ENCODE measurements around the gene HSPB1.

Gene HSPB1

DNA sequence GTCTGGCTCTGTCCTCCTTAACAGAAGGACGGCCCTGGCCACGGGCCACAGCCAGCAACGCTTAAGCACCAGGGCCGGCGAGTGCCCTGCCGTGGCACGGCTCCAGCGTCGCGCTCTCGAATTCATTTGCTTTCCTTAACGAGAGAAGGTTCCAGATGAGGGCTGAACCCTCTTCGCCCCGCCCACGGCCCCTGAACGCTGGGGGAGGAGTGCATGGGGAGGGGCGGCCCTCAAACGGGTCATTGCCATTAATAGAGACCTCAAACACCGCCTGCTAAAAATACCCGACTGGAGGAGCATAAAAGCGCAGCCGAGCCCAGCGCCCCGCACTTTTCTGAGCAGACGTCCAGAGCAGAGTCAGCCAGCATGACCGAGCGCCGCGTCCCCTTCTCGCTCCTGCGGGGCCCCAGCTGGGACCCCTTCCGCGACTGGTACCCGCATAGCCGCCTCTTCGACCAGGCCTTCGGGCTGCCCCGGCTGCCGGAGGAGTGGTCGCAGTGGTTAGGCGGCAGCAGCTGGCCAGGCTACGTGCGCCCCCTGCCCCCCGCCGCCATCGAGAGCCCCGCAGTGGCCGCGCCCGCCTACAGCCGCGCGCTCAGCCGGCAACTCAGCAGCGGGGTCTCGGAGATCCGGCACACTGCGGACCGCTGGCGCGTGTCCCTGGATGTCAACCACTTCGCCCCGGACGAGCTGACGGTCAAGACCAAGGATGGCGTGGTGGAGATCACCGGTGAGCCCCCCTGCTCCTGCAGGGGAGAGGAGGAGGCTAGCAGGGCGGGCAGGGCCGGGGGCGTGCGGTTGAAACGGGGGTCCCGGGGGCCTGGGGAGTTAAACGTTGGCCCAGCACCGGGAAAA lies at the start of gene HSPB1:
HSPB1 (plus strand) TSS at position 327 of the 855 bp plus-strand sequence; CDS start at position 367, 40 bp downstream.
- H3K27ac ChIP-seq, result peak within 1 kb of the TSS; percentile 99
- TF ChIP-seq ZFX (IDR thresholded peaks at IDR 0.05), result peak; percentile 61; the same call in 1 of the 2 replicates
- TF ChIP-seq, protein P1, sequence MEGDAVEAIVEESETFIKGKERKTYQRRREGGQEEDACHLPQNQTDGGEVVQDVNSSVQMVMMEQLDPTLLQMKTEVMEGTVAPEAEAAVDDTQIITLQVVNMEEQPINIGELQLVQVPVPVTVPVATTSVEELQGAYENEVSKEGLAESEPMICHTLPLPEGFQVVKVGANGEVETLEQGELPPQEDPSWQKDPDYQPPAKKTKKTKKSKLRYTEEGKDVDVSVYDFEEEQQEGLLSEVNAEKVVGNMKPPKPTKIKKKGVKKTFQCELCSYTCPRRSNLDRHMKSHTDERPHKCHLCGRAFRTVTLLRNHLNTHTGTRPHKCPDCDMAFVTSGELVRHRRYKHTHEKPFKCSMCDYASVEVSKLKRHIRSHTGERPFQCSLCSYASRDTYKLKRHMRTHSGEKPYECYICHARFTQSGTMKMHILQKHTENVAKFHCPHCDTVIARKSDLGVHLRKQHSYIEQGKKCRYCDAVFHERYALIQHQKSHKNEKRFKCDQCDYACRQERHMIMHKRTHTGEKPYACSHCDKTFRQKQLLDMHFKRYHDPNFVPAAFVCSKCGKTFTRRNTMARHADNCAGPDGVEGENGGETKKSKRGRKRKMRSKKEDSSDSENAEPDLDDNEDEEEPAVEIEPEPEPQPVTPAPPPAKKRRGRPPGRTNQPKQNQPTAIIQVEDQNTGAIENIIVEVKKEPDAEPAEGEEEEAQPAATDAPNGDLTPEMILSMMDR (conservative IDR thresholded peaks at IDR 0.05), result no peak

DNA sequence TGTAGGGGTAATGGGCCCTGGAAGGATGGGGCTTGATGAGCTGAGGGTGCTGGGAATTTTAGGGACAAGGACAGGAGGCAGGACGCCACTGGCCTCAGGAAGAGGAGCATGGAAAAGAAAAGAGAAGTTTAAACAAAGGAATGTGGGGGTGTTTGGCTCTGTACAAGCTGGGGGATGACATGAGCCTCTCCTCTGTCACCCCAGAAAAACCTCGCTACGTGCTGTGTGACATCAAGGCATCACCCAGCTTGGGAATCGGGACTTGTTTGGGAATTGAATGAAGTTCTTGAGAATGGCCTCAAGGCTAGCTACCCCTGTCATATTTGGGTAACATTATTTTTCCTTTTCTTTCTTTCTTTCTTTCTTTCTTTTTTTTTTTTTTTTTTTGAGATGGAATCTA lies 47.7 kb upstream of the HSPB1 start:
- H3K27ac ChIP-seq, result no peak overlapping the region

DNA sequence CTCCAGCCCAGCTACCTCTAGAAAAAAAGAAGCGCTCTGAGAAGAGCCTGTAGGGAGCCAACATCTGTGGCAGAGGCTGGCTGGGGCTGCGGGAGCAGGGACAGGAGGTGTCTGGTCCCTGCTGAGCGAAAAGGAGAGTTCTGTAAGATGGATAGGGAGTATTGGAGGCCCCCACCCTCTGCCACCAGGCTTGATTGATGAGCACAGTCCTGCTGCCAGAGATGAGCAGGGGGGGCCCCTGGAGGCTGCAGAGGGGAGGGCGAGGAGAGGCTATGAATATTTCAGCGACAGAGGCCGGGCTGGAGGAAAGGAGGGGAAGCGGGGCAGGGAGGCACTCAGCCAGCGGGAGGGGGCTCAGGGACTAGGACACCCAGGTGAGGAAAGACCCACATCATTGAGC lies 44.5 kb upstream of the HSPB1 start:
- no peak for TF ChIP-seq ZFX (IDR thresholded peaks at IDR 0.05)
- TF ChIP-seq, protein P1 (conservative IDR thresholded peaks at IDR 0.05), result no peak
- no peak overlapping the region for H3K27ac ChIP-seq

More for the DNA sequence above, 47.7 kb upstream of the HSPB1 start:
- no peak for TF ChIP-seq ZFX (IDR thresholded peaks at IDR 0.05)
- TF ChIP-seq, protein P1 (conservative IDR thresholded peaks at IDR 0.05), result no peak

DNA sequence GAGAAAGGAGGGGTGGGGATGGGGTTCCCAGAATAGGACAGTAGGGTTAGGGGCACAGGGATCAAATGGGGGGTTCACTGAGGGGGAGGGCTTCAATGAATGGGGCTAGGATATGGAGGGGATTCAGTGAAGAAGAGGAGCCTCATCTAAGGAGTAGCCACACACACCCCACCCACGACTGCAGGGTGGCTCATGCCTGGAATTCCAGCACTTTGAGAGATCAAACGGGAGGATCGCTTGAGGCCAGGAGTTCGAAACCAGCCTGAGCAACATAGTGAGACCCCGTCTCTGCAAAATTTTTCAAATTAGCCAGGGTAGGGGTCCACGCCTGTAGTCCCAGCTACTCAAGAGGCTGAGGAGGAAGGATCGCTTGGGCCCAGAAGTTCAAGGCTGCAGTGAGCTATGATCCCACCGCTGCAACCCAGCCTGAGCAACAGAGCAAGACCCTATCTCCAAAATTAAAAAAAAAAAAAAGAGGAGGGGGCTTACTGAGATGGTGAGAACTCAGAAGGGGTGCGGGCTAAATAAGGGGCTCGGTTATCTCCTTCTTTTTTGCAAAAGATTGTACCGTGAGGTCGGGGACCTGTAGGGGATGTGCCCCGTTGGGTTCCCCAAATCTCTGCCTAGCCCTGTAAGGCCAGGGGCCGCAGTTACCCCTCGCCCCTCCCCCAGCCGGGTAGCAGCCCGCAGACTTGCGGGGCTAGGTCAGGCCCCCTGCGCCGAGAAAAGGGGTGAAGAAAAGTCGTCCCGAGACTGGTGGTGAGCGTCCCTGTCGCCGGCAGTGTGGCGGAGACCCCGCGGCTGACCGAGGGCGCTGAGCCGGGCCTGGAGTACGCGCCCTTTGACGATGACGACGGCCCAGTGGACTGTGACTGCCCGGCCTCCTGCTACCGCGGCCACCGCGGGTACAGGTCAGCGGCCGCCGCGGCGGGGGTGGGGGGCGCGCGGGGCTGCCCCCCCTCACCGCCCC lies 43.1 kb upstream of the HSPB1 start:
- TF ChIP-seq, protein P1 (conservative IDR thresholded peaks at IDR 0.05), result no peak
- no peak for TF ChIP-seq ZFX (IDR thresholded peaks at IDR 0.05)
- H3K27ac ChIP-seq, result no peak overlapping the region

DNA sequence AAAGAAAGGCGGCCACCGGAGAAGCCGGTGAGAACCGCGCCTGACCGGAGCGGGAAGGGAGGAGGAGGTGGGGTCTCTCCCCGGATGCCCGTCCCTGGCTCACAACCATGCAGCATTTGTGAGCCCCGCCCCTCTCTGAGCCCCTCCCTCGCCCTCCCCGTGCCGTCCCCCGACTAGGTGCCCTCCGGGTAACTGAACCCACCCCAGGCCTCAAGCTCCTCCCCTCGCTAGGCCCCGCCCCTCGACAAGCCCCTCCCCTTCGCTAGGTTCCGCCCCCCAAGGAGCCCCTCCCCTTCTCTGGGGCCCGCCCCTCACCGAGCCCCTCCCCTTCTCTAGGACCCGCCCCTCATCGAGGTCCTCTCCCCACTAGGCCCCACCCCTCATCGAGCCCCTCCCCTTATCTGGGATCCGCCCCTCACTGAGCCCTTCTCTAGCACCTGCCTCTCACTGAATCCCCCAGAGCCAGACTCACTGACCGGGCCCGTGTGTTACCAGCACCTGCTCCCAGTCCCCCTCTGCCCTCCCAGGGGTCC lies 42.2 kb upstream of the HSPB1 start:
- TF ChIP-seq, protein P1 (conservative IDR thresholded peaks at IDR 0.05), result no peak
- TF ChIP-seq ZFX (IDR thresholded peaks at IDR 0.05), result no peak
- no peak overlapping the region for H3K27ac ChIP-seq

DNA sequence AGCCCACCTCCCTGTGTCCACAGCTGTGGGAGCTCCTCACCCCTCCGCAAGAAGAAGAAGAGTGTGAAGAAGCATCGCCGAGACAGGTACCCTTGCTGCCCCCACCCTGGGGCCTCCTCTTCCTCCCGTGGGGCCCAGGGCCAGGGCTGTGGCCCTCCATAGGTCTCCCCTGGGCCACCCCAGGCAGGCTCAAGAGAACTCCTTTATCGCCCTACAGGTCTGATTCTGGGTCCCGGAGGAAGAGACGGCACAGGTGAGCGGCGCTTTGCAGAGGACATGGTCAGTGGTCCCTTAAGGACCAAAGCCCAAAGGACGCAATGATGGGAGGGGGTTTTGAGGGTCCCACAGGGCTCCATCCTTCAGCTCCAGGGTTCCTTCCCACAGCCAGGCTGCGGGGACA lies 41.1 kb upstream of the HSPB1 start:
- TF ChIP-seq, protein P1 (conservative IDR thresholded peaks at IDR 0.05), result no peak
- TF ChIP-seq ZFX (IDR thresholded peaks at IDR 0.05), result no peak
- no peak overlapping the region for H3K27ac ChIP-seq

All from C4-2B (cell line).